IPS-15b (cell line): ENCODE measurements around the gene GALNT18.

Experiments used
- H3K27me3 ChIP-seq: one replicate; pipeline ENCODE4 v1.6.1; 2013; ENCODE audit warnings: low read length; ENCODE audit not compliant: control insufficient read depth, insufficient read depth
- H3K36me3 ChIP-seq: one replicate; pipeline ENCODE4 v1.6.1; 2013; ENCODE audit warnings: low read length; ENCODE audit not compliant: control insufficient read depth, insufficient read depth
- H3K4me1 ChIP-seq: one replicate; pipeline ENCODE4 v1.6.1; 2013; ENCODE audit warnings: mild to moderate bottlenecking, low read length; ENCODE audit not compliant: control insufficient read depth, insufficient read depth
- H3K4me3 ChIP-seq: one replicate; pipeline ENCODE4 v1.5.1; 2013; ENCODE audit warnings: low read depth, low read length
- H3K9ac ChIP-seq: one replicate; pipeline ENCODE4 v1.6.1; 2013; ENCODE audit warnings: low read depth, mild to moderate bottlenecking, low read length
- H3K9me3 ChIP-seq: one replicate; pipeline ENCODE4 v1.6.1; 2013; ENCODE audit warnings: mild to moderate bottlenecking, low read length; ENCODE audit not compliant: control insufficient read depth, insufficient read depth

The GALNT18 gene

GRCh38 chr11:11622772-11623171, 967 bp upstream of the GALNT18 start:
- no peak overlapping the region for H3K4me3 ChIP-seq
- peaks cover 59% of the 10 kb centered on the region for H3K27me3 ChIP-seq
- H3K36me3 ChIP-seq = no peaks in the 10 kb centered on the region
- H3K9me3 ChIP-seq = no peaks in the 10 kb centered on the region
- H3K4me1 ChIP-seq = peaks cover 4% of the 10 kb centered on the region
- no peak overlapping the region for H3K9ac ChIP-seq

- H3K27me3 ChIP-seq = peaks cover 55% of the 10 kb centered on the region
- no peaks in the 10 kb centered on the region for H3K36me3 ChIP-seq
- H3K9ac ChIP-seq = no peak overlapping the region
- H3K4me1 ChIP-seq = peaks cover 4% of the 10 kb centered on the region
- H3K9me3 ChIP-seq = no peaks in the 10 kb centered on the region
- peak overlapping the region; percentile 54 for H3K4me3 ChIP-seq
Measured at GRCh38 chr11:11622340-11622706, 518 bp upstream of the GALNT18 start.

DNA sequence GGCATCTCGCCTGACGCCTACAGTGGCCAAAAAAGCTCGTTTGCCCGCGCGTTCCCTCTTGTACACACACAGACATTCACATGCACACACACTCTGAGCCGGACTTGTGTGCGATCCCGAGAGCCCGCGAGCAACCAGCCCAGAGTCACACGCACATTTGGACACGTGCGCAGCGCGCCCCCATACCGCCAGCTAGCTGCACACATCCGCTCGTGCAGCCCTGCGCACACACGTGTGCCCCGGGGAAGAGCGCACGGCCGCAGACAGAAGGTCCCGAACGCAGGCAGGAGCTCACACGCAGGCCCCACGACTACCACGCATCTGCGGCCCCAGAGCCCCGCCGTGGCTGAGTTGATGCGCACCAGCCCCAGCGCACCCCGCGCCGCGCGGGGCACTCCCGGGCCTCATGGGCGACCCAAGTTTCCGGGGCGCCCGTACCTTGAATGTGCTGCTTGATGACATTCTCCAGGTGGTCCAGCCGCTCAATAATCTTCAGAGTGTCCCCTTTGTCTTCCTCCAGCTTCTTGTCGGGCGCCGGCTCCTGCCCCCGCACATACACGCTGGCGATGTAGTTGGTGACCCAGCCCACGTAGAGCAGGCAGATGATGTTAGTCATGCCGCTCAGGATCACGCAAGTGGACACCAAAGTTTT, 758 bp downstream of the GALNT18 start:
- H3K4me1 ChIP-seq = peaks cover 4% of the 10 kb centered on the region
- H3K9me3 ChIP-seq = no peaks in the 10 kb centered on the region
- peak overlapping the region; percentile 26 for H3K9ac ChIP-seq
- H3K4me3 ChIP-seq = peak overlapping the region; percentile 85
- H3K36me3 ChIP-seq = no peaks in the 10 kb centered on the region
- H3K27me3 ChIP-seq = peaks cover 50% of the 10 kb centered on the region

DNA sequence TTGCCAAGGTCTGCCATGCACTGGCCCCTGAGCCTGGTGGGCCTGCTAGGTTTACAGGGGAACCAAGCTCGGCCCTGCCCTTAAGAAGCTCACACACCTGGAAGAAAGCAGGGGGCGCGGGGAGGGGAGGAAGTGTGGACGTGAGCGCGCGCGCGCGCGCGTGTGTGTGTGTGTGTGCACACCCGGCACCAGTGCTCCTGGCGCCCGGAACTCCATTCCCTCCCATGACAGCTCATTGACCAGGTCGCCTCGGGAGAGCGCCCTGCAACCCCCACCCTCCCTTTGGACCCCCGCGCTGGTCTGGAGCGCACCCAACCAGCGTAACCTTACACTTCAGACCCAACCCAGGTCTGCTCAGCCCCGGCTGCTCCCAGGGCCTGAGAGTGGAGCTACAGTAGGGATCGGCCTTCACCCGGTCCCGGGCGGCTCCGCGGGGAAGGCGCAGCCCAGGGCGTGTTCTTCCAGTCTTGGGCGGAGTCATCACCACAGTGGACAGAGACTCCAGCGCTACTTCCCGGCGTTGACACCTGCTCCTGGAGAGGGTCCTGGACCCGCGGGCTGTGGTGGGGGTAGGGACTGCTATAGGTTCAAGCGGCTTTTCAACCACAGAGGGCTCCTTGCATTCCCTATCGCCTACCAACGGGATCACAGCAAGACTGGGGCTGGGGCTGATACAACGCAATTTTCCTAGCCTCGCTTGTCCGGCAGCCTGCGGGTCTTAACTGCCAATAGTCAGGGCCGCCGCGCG, 1.5 kb downstream of the GALNT18 start:
- Histone ChIP-seq H3K4me1 (peaks cover 4% of the 10 kb centered on the region), H3K4me3 (peak overlapping the region; percentile 85), H3K9ac (no peak overlapping the region), H3K36me3 (no peaks in the 10 kb centered on the region), H3K9me3 (no peaks in the 10 kb centered on the region), H3K27me3 (peaks cover 43% of the 10 kb centered on the region)

GRCh38 chr11:11618973-11619435, 2.8 kb downstream of the GALNT18 start:
- Histone ChIP-seq H3K9me3 (no peaks in the 10 kb centered on the region), H3K27me3 (peaks cover 38% of the 10 kb centered on the region), H3K9ac (no peak overlapping the region), H3K4me3 (no peak overlapping the region), H3K4me1 (no peaks in the 10 kb centered on the region), H3K36me3 (no peaks in the 10 kb centered on the region)

- no peak overlapping the region for H3K9ac ChIP-seq
- H3K36me3 ChIP-seq = no peaks in the 10 kb centered on the region
- no peaks in the 10 kb centered on the region for H3K9me3 ChIP-seq
- H3K4me3 ChIP-seq = no peak overlapping the region
- H3K27me3 ChIP-seq = peaks cover 12% of the 10 kb centered on the region
- no peaks in the 10 kb centered on the region for H3K4me1 ChIP-seq
Measured at GRCh38 chr11:11615086-11615485, 6.7 kb downstream of the GALNT18 start.

DNA sequence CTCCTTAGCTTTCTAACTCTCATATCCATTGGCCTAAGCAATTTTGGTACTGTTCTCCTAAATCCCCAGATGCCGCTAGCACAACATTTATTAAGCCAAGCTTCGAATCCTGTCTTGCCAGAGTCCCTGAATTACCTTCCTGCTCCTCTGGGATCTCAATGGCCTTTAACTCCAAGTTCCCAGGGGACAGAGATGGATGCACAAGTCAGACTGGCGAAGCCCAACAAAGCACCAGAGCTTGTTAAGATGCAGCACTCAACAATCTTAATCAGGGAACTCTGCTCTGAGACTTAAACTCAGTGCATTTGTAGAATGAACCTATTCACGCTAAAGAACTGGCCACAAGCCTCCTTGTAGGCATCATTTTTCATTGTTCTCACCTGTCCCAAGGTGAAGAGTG, 9.4 kb downstream of the GALNT18 start:
- Histone ChIP-seq H3K4me3 (no peak overlapping the region), H3K9ac (no peak overlapping the region), H3K36me3 (no peaks in the 10 kb centered on the region), H3K4me1 (no peaks in the 10 kb centered on the region), H3K27me3 (no peaks in the 10 kb centered on the region), H3K9me3 (no peaks in the 10 kb centered on the region)

DNA sequence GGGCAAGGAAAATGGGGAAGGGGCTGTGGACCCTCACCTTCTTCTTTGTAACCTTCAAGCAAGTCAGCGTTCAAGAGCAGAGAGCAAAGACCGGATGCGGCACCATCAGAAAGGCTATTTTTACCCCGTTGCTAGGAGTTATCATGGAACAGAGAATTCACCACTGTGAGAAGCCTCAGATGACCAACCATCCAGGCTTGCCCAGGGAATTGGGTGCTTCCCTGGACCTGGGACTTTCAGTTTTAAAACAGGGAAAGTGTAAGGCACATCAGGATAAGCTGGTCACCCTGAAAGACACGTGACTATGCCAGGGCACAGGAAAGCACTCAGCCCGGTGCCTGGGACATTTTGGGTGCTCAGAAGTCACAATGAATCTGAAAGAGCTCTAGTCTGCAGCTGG, 10.4 kb downstream of the GALNT18 start:
- Histone ChIP-seq H3K4me1 (no peaks in the 10 kb centered on the region), H3K36me3 (no peaks in the 10 kb centered on the region), H3K9ac (no peak overlapping the region), H3K4me3 (no peak overlapping the region), H3K27me3 (no peaks in the 10 kb centered on the region), H3K9me3 (no peaks in the 10 kb centered on the region)

- no peak overlapping the region for H3K4me3 ChIP-seq
- H3K36me3 ChIP-seq = no peaks in the 10 kb centered on the region
- no peaks in the 10 kb centered on the region for H3K9me3 ChIP-seq
- H3K4me1 ChIP-seq = no peaks in the 10 kb centered on the region
- no peaks in the 10 kb centered on the region for H3K27me3 ChIP-seq
- no peak overlapping the region for H3K9ac ChIP-seq
Measured at GRCh38 chr11:11608783-11609232, 13.0 kb downstream of the GALNT18 start.

DNA sequence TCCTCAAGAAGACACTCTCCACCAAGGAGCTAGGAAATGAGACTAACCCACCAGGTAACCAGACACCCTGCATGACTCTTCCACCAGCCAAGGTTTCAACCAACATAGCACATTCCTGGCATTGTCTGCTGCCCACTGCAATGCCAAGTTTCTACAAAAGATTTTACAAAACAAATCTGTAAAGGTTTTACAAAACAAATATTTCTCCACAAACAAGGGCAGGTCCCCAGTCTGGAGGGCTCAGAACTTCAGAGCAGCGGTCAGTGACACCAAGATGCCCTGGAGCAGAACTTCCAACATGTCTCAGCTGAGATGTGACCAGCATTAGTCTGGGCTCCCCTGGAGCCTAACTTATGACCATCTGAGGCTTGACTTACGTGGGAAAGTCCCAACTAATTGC, 14.0 kb downstream of the GALNT18 start:
- no peak overlapping the region for H3K4me3 ChIP-seq
- no peak overlapping the region for H3K9ac ChIP-seq
- no peaks in the 10 kb centered on the region for H3K9me3 ChIP-seq
- H3K27me3 ChIP-seq = no peaks in the 10 kb centered on the region
- H3K36me3 ChIP-seq = no peaks in the 10 kb centered on the region
- H3K4me1 ChIP-seq = no peaks in the 10 kb centered on the region

DNA sequence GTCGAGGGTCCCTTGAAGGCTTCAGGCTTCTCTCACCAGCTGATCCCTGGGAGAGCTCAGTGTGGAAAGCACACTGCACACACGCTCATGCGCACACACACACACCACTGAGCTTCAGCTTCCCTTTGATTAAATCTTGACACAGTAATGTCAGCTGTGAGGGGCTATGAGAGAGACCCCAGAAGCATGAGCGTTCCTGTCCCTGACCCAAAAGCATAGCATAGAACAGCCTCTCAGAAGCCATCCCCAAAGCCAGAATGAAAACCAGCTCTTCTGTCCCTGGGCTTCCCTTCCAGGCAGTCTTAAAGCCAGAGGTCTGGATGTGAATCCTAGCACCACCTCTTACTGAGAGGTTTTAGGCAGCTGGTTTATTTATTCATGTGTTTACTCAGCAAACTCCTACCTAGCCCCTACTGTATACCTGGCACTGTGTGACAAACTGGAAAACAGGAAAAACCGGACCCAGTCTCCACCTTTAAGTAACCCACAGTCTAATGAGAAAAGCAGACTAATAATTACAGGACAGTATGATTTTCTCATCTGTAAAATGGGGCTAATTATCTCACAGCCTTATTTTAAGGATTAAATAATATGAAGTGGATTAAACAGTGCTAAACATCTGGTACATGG, 15.9 kb downstream of the GALNT18 start:
- H3K4me3 ChIP-seq = no peak overlapping the region
- no peak overlapping the region for H3K9ac ChIP-seq
- H3K36me3 ChIP-seq = no peaks in the 10 kb centered on the region
- no peaks in the 10 kb centered on the region for H3K9me3 ChIP-seq
- no peaks in the 10 kb centered on the region for H3K27me3 ChIP-seq
- no peaks in the 10 kb centered on the region for H3K4me1 ChIP-seq

GRCh38 chr11:11605181-11605580, 16.6 kb downstream of the GALNT18 start:
- Histone ChIP-seq H3K36me3 (no peaks in the 10 kb centered on the region), H3K4me3 (no peak overlapping the region), H3K27me3 (no peaks in the 10 kb centered on the region), H3K9me3 (no peaks in the 10 kb centered on the region), H3K4me1 (no peaks in the 10 kb centered on the region), H3K9ac (no peak overlapping the region)
